Uterus (tissue), 2 donors: ENCODE data around the gene FAM118B.

Source experiments
- POLR2A ChIP-seq, 2 donors: fragments of 450-650 bp; IDR thresholded peaks; one replicate each; pipeline ENCODE4 v1.6.1; 2016; ENCODE audit warnings: antibody characterized with exemption in 2 of 2, mild to moderate bottlenecking in 1 of 2, moderate library complexity in 1 of 2
- TF ChIP-seq, protein P1 (sequence below), 4 experiments: fragments of 200-600 bp in 2 of 4; fragments of 450-650 bp in 2 of 4; sonication (generic) in 2 of 4; IDR thresholded peaks; one replicate each; pipeline ENCODE4 v1.5.1; 2016 to 2019; ENCODE audit warnings: antibody characterized with exemption in 4 of 4, mild to moderate bottlenecking in 2 of 4, moderate library complexity in 1 of 4

- TF ChIP-seq, protein P1, sequence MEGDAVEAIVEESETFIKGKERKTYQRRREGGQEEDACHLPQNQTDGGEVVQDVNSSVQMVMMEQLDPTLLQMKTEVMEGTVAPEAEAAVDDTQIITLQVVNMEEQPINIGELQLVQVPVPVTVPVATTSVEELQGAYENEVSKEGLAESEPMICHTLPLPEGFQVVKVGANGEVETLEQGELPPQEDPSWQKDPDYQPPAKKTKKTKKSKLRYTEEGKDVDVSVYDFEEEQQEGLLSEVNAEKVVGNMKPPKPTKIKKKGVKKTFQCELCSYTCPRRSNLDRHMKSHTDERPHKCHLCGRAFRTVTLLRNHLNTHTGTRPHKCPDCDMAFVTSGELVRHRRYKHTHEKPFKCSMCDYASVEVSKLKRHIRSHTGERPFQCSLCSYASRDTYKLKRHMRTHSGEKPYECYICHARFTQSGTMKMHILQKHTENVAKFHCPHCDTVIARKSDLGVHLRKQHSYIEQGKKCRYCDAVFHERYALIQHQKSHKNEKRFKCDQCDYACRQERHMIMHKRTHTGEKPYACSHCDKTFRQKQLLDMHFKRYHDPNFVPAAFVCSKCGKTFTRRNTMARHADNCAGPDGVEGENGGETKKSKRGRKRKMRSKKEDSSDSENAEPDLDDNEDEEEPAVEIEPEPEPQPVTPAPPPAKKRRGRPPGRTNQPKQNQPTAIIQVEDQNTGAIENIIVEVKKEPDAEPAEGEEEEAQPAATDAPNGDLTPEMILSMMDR (IDR thresholded peaks at IDR 0.05), result no peak
- no peak for TF ChIP-seq POLR2A (IDR thresholded peaks at IDR 0.05)
Measured at GRCh38 chr11:126214841-126215240, 3.3 kb downstream of the FAM118B start.
